Superior temporal gyrus (tissue), 1 donor: ENCODE results near the gene COG7.
"Not testable (repeated sequence)": the region's sequence is repeated elsewhere in the genome, so short reads cannot be mapped to it uniquely, and the experiment has no call there.

Experiments
- DNase-seq: peaks from one replicate; pipeline ENCODE4 v3.0.0-alpha.2; 2016; ENCODE audit errors: extremely low spot score

Gene COG7

DNA sequence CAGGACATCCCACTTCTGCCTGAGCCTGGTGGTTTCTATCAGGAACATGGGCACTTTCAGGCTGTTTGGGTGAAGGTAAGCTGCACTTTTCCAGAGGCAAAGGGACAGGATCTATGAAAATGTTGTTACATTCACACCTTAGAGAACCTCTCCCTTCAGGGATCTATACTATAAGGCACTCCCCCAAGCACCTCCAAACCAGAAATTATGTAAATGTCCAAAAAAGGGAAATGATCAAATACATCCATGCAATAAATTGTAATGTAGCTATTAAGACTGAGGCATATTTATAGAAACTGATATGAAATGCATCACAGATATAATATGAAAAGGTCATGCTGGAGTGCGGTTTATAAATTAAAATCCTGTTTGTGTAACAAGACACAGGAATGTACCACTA, 23.3 kb upstream of the COG7 start:
- DNase-seq: no peak

DNA sequence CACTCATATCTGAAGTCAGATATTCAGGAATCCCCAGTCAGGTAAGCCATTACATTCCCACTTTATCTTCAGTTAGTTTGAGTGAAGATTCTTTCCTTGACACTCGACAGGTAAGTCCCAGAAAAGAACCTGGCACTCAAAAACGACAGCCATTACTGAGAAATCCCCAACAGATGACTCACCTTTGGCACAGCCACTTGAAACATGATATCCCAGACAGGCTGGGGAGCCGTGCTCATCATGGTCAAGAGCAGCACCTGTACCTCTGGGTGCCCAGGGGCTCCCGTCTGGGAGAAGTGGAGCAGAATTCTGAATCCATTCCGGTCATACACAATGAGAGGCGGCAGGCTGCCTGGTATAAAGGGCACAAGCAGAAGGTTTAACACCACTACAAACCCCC, 16.8 kb upstream of the COG7 start:
- DNase-seq: no peak

DNA sequence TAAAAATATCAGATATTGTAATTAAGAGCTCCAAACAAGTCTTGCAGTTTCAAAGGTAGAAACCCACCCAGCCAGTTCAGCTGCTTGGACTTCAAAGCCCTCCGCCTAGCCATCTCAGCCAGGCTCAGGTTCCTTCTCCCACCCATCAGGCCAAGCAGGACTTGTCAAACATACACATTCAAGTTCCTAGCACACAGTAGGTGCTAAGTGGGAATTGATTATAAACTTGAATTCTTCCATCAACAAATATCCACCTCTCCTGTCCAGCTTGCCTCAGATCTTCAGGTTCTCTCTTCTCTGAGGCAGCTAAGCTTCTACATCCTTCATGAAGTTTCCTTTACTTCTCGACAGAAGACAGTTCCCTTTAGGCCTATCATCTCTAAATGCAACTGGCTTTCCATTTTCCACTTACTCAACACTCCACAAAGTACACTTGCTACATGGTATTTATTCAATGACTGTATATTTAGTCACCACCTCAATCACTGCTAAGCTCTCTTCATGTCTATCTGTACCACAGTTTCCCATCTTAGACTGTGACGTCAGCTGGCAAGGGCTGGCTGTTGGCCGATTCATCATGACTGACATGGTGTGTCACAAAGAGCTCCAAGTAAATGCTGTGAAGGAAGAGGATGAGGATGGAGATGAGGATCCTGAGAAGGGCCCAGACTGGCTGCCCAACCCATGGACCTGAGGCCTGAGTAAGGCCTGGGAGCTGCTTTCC, 13.3 kb upstream of the COG7 start:
- no peak for DNase-seq

DNA sequence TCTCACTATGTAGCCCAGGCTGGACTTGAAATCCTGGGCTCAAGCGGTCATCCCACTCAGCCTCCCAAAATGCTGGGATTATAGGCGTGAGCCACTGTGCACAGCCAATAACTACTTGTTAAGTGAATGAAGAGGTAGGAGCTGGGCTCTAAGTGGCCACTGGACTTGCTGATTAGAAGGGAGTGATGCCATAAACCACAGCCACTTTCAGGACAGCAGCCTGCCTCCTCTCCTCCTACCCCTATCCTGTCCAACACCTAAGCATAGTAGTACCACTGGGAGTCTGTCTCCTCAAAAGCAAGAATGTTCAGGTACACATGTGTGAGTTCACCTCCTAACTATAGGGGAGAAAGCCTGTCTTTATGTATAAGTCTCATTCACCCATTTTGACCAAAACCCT, 12.2 kb upstream of the COG7 start:
- DNase-seq: no peak

DNA sequence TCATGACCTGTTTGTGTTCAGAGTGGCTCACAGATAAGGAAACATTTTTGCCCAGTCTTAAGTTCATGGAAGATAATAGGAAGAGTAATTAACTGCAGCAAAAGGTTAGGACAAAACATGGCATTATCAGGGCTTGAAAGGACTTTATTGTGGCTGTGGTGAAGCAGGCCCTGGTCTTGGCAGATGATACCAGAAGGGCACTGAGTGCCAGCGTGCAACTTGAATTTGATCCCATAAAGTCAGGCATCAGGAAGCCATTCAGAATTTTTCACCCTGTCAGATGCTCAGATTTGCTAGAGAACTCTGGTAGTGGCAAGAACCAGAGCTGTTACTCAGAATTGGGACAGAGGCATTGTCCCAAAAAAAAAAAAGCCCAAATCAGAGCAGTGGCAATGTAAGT, 11.2 kb upstream of the COG7 start:
- DNase-seq: peak; percentile 81

DNA sequence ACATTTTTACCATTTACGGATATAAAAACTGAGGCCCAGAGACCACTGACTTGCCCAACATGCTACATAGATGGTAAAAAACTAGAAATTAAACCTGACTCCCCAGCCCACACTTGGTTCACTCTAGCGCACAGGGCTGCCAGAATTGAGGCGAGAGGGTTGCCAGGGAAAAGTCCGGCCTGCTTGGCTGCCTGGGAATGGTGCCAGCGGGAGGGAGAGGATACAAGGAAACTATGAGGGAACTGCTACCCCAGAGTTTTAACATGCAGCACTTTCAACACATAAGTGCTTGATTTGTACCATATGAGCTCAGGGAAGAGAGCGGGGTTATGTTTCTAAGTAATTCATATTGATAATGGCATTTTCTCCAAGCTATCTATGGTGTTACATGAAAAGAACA, 10.0 kb upstream of the COG7 start:
- peak; percentile 58 for DNase-seq

DNA sequence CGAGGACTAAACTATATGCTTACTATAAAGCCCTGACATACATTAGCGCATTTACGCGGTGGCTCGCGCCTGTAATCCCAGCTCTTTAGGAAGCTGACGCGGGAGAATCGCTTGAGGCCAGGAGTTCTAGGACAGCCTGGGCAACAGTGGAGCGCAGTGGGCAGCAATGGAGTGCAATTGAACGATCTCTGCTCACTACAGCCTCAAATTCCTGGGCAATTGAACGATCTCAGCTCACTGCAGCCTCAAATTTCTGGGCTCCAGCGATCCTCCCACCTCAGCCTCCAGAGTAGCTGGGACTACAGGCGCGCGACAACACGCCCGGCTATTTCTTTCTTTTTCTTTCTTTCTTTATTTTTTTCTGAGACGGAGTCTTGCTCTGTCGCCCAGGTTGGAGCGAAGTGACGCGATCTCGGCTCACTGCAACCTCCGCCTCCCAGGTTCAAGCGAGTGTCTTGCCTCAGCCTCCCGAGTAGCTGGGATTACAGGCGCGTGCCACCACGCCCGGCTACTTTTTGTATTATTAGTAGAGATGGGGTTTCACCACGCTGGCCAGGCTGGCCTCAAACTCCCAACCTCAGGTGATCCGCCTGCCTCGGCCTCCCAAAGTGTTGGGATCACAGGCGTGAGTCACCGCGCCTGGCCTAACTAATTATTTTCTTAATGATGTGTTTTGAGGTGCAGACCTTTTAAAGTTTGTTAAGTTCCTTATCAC, 506 bp upstream of the COG7 start:
- no peak for DNase-seq

DNA sequence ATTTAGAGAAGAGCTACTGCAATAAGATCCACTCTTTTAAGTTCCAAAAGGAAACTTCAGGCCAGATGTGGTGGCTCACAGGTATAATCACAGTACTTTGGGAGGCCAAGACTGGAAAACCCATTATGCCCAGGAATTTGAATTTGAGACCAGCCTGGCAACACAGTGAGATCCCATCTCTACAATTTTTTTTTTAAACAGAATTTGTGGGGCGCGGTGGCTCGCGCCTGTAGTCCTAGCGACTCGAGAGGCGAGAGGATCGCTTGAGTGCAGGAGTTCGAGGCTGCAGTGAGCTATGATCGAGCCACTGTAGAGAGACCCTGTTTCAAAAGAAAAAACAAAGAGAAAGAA, 793 bp downstream of the COG7 start:
- no peak for DNase-seq

DNA sequence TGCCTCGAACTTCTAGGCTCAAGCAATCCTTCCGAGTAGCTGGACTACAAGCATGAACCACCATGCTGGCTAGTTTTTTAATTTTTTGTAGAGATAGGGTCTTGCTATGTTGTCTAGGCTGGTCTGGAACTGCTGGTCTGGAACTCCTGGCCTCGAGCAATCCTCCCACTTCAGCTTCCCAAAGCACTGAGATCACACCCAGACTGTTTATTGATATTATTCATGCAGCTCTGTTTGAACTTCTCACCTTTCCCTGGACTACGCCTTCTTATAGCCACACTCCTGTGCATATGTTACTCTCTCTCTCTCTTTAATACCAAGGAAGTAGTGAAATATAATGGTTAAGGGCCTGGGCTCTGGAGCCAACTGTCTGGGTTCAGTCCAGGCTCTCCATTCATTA, 4.6 kb downstream of the COG7 start:
- no peak for DNase-seq

DNA sequence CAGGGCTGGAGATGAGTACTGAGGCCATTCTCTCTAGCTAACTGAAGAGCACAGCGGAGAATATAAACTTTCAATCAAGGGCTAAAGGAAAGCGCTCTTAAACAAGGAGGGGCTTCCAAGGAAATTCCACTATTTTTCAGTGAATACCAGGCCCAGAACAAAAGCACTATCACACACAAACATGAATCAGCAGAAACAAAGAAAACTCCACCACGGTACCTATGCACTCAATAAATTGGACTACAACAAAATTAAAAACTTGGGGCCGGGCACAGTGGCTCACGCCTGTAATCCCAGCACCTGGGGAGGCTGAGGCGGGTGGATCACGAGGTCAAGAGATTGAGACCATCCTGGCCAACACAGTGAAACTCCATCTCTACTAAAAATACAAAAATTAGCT, 15.4 kb downstream of the COG7 start:
- DNase-seq: not testable (repeated sequence)

DNA sequence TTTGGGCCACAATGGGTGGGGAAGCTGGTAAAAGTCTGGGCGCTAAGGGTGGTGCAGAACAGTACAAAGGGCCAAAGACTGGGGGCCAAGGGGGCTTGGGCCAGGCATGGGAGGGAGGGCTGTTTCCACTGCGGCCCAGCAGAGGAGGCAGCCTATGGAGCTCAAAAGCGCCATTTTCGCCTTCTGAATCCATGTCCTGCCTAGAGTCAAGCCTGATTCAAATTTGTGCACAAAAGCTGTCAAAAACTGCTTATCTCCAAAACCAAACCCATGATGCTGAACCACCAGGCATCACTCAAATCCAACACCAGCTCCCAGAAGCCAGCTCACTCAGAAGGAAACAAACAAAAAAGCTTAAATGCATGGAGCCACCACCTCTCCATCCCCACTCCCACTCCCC, 16.0 kb downstream of the COG7 start:
- no peak for DNase-seq

DNA sequence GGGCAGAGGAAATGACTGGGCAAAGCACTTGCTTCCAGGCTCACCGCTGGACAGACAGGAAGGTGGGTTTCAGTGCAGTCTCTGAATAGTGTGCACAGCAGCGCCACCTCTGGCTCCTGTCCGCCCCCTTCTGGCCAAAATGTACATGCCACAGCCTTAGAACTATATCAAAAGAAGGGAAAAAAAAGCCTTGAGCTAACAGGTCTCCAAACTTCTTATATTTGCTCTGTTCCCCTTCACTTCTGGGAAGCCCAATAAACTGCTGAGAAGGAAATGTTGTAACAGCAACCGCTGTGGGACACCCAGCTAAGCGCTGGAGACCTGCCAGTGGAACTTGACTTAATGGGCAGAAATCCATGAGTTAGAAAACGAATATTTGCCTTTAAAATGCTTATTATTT, 17.5 kb downstream of the COG7 start:
- peak; percentile 49 for DNase-seq

DNA sequence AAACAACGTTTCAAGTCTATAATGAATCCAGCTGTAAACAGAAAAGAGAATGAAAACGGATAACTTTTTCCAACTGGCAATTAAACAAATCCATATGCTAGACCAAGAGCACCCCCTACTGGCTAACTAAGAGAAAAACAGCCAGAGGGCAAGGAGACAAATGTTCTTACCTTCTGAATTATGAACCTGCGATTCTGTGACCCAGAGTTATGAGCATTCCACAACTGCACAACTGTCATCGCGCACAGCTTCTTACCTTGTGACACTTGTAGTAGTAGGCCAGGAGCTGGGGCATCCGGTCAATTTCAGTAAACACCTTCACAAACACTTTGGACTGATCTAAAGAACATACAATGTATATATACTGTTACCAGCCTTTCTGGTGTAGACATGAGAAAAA, 18.6 kb downstream of the COG7 start:
- DNase-seq: peak; percentile 91

DNA sequence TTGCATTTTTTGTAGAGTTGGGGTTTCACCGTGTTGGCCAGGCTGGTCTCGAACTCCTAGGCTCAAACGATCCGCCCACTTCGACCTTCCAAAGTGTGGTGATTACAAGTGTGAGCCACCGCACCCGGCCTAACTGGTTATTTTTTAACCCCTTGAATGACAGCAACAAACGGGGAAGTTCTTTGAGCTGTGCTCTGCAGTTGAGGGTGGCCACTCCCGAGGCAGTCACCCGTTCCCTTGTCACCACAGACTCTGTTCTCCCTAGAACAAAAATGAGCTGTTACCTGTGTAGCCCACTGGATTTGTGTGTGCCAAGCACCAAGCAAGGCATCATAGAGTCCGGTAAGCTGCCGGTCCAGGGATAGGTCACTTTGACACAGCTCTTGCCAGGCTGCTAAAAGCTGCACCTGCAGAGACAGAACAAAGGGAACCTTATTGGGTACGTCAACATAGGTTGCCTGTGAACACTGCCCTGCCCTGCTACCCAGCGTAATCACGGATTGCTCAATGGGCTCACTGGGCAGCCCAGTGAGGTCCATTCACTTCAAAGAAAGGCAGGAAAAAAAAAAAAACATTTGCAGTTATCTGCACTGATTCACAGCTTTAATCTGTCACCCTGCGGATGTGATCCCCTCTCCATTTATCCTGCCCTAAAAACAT, 19.6 kb downstream of the COG7 start:
- DNase-seq: no peak

DNA sequence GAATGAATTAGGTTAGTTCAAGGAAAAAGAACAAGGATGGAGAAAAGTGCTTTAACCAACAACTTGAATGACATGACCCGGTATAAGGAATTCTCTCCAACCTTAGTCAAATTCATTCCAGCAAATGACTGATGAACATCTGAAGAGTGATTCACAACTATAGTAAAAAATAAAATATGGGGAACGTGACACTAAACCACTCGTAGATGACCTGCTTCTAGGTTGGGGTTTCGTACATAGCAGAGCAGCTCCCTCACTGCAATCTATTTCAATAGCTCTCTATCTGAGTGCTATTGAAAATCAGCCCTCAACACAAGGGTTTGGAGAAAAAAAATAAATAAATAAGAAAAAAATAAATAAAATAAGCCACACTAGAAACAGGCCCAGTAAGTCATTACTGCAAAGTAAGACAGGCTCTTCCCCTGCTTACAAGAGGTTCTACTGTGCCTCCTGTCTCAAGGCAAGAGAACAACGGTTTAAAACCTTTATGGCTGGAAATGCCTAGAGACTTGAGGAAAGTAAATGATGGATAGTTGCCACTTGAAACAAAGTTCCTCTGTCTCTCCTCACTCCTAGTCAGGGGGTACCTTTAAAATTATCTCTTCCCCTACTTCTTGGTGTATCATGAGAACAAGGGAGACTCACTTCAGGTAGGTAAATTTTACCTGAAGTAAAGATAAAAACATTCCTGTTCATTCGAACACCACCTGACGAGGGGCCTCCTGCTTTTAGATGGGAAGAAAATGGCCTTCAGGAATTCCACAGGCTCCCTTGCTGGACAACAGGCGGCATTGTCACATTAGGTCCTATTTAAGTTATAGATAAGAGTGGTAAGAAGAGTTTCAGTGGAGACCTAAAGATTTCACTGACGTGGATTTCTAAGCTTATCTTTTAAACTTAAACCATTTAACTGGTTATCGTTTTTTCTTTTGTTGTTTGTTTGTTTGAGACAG, 20.5 kb downstream of the COG7 start:
- DNase-seq: no peak

DNA sequence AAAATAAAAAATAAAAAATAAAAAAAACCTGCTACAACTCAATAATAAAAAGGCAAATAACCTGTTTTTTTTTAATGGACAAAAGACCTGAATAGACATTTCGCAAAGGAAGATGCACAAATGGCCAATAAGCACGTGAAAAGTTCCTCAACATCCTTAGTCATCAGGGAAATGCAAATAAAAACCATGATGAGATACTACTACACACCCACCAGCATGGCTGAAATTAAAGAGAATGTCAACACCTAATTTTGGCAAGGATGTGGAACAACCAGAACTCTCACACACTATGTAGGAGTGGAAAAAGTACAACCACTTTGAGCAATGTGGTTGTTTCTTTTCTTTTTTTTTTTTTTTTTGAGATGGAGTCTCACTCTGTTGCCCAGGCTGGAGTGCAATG, 24.6 kb downstream of the COG7 start:
- DNase-seq: peak; percentile 30

DNA sequence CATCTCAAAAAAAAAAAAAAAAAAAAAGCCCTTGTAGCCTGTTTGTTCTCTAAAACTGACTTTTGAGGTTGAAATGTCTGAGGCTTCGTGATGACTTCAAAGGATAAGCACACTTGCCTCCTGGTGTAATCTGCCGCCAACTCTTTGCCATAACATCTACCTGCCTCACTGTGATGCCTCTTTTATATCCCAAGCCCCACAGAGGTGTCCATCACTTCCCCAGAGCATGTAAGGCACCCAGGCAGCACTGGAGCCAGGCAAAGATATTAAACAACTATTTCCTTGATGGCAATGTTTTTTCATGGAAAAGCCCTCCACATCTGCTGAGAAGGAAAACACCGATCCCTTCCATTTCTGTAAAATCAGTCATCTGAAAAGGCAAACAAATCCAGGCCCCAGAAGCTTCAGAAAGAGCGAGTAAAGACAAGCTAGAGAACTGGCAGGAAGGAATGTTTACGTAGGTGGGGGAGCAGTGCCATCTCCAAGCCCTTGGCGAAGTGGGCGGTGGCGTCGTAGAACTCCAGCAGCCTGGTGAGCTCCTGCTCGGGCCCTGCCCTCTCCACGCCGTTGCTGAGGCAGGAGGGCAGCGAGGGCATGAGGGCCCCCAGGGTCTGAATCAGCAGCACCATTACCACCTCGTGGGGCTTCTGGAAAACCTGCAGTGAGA, 28.6 kb downstream of the COG7 start:
- no peak for DNase-seq

DNA sequence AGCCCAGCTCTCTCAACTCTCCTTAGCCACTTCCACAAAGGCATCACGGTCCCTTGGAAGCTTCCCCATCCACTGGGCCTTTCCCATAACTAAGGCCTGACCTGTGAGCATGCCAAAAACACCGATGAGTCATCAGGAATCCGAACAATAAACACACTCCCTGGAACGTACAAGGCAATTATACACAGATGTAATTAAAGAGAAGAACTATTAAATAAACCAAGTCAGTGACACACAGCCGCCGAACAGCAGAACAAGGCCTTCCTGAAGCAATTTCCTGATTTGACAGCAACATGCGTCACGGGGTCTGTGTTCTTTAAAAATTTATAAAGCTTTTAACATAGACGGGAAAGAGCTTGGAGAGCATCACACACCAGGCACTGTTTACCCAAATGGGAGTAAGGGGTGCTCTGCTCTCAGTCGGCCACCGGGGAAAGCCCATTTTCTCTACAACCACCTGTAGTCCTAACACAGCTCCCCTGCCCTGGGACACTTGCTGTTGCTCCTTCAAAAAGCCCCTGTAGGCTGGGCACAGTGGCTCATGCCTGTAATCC, 29.4 kb downstream of the COG7 start:
- DNase-seq: no peak

DNA sequence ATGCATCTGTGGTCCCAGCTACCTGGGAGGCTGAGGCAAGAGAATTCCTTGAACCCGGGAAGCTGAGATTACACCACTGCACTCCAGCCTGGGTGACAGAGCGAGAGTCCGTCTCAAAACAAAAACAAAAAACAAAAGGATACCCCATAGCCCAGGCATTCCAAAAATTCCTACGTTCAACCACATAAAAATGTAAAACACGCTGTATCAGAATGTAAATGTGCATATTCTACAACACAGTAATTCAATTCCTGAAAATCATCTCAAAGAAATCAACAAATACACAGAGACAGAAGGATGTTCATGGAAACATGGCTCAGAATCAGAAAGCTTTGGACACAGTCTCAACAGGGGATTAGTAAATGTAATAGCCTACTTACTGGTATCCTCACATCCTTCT, 33.0 kb downstream of the COG7 start:
- no peak for DNase-seq

DNA sequence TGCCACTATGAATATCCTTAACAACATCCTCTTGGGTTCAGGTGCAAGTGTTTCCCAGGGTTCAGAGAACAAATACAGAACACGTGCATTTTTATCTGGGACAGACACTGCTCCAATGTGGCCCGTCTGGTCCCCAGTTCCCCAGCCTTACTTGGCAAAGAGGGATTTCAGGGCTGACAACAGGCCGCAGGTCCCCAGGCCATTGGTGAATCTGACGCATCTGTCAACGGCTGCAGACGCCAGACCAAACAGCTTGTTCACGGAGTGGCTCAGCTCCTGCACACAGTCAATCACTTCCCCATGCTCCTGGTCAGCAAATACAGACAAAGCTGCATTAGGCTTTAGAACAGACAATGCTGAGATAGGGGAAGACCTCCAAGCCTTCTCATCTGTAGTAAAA, 36.2 kb downstream of the COG7 start:
- no peak for DNase-seq

DNA sequence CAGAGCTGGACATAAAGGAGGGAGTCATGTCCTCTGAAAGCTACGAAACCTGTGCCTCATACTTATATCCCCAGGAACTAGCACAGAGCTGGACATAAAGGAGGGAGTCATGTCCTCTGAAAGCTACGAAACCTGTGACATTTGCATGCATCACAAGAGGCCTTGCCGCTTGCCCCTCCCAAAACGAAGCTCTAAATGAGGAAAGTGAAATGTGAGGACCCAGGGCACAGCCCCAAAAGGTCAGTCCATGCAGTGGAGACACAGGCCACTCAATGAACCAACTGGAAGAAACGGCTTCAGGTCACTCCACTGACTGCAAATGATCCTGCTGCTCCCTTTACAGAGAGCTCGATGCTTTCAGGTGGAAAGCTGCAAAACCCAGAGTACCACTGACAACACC, 38.3 kb downstream of the COG7 start:
- DNase-seq: no peak
